Activated CD4-positive, alpha-beta T cell treated with anti-CD3 and anti-CD28 coated beads, Interleukin-2, amount 50 U/mL, for 16 hours (primary cell): ENCODE data around the gene TMA7.
A peak's percentile ranks its signal among the peaks of the same experiment; 100 is the strongest.
"Not testable (repeated sequence)": the region's sequence is repeated elsewhere in the genome, so short reads cannot be mapped to it uniquely, and the experiment has no call there.

Experiments
- DNase-seq: peaks from one replicate; pipeline ENCODE4 v3.0.0-alpha.2; 2020

The TMA7 gene

DNA sequence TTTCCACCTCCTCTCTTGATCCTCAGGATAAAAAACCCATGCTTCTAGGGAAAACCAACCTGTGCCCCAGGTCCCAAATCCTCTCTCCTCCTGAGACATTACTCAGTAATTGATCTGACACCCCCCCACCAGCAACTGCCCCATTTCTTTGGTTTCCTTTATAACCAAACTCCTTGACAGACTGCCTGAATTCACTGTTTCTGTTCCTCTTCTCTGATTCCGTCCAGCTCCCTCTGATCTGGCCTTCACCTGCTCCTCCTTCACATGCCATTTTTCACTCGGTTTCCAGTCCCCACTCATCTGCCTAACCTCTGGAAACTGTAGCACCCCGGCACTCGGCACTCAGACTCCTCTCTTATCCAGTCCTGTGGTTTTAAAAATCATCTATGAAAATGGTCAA is 2.2 kb upstream of the TMA7 start:
- no peak for DNase-seq

DNA sequence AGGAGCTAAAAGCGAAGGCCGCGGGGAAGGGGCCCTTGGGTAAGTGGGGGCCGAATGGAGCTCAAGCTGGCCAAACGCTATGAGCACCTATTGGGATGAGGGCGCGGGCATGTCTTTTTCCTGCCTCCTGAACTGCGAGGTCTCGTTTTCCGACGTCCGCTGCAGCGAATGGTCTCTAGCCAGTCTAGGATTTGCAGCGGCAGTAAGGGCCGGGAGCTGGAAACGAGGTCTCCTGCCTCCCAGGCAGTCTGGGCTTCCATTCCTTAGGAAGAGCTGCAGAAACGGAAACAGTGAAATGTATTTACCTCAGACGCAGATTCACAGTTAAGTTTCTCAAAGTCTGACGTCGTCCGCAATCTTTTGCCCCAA is 517 bp downstream of the TMA7 start:
- no peak for DNase-seq

DNA sequence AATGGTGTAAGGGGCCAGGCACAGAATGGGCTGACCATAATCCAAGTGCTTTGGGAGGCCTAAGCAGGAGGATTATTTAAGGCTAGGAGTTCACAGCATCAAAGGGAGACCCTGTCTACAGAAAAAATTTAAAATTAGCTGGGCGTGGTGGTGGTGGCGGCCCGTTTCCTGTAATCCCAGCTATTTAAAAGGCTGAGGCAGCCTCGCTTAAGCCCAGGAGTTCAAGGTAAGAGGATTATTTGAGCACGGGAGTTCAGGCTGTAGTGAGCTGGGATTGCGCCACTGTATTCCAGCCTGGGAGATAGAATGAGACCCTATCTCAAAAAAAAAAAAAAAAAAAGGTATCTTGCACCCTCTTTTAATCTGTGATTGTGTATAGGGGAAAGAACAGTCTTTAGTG is 1.9 kb downstream of the TMA7 start:
- no peak for DNase-seq

DNA sequence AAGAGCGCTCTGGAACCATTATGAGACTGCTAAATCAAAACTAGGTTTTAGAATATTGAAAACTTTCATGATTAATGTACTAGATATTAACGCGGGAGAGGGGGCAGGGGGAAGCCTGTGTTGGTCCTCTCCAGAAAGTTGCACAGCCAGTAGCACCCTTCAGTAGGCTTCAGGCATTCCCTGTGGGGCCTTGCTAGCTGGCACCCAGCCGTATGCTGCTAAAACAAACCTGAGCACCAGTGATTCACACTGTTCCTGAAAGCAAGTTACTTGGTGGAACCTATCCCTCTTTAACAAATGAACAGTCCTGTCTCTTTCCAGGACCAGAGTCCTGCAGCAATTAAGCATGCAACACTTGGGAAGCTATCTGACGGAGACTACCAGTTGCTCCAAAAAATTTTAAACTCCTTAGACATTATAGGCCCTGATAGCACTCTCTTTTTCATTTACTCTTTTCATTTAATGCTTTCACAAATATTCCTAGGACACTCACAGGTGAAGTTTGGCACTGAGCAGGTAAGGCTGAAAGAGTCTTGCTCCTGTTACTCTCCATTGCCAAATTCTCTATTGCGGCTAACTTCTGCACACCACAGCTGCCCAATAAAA is 5.3 kb downstream of the TMA7 start:
- DNase-seq = no peak

DNA sequence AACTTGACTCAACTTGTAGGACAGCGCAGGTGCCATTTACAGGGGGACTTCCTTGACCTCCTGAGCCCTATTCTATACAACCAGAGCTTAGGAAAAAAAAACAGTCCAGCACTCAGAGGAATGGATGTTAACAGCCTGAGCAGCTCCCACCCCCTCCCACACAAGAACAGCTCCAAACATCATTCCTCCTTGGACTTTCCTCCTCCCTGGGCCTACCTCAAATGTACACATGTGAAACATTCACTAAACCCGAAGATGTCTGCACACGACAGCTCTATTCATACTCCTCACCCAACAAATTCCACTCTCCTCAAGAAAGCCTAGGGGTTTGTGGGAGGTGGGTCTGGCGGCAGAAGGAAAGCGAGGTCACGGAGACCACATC is 6.0 kb downstream of the TMA7 start:
- DNase-seq = no peak

DNA sequence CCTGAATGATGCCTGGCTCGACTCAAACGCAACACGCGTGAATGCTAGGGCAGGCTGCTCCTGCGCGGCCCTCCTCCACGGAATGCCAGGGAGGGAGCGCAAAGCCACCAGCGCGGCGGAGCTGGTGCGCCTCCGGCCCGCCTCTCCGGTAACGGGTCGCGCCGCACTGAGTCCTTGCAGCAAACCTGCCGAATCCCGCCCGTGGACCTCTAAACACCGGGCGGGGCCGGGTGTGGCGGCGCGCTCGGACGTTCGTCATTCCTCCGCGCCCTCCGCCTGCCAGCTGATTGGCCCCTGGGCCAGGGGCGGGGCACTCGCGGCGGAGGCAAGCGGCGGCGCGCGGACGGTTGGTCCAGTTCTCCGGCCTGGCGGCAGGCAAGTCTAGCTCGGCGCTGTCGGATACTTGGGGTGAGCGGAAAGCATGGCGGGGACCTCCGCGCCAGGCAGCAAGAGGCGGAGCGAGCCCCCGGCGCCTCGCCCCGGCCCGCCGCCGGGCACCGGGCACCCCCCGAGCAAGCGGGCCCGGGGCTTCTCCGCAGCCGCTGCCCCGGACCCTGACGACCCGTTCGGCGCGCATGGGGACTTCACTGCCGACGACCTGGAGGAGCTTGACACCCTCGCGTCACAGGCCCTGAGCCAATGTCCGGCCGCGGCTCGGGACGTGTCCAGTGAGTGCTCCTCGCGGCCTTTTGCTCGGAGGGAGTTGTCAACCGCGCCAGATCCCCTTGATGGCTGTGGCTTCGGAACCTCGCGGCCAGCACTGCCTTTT is 6.6 kb downstream of the TMA7 start, which contains the start of gene ATRIP:
ATRIP (plus strand) TSS at position 313 of the 769 bp plus-strand sequence; CDS start at position 422, 109 bp downstream.
- DNase-seq = peak; percentile 89

DNA sequence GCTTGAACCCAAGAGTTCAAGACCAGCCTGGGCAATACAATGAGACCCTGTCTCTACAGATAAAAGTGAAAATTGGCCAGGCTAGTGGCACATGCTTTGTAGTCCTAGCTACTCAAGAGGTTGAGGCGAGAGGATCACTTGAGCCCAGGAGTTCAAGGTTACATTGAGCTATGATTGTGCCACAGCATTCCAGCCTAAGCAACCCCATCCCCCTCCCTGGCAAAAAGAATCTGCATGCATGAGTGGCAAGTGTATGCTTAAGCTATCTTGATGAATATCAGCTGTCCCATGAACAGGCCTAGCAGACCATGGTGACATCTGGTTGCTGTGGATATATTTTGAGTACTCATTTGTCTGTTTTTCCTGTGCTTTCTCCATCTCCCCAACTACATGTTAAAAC is 11.2 kb downstream of the TMA7 start:
- DNase-seq = no peak

DNA sequence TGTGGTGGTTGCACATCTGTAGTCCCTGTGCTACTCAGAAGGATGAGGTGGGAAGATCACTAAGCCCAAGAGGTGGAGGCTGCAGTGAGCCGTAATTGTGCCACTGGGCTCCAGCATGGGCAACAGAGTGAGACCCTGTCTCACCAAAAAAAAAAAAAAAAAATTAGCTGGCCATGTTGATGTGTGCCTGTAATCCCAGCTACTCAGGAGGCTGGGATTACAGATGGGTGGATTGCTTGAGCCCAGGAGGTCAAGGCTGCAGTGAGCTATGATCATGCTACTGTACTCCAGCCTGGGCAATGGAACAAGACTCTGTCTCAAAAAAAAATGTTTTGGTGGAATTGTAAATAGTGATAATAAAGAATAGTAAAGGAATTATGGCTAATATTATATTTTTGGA is 16.4 kb downstream of the TMA7 start:
- no peak for DNase-seq

DNA sequence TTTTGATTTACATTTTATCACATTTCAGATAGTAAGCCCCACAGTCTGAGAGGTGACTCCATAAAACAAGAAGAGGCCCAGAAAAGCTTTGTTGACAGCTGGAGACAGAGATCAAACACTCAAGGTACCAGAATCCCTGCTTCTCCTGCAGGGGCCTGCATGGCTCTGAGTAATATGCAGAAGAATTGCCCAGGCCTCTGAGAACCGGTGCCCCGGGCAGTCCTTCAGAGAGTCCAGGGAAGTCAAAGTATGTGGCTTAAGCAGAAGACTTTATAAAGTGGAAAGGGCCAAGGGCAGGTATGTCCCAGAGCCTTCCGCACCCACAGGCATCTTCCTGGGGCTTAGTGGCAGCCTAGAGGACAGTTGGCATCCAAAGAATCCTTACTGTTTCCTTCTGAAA is 19.3 kb downstream of the TMA7 start:
- DNase-seq = no peak

DNA sequence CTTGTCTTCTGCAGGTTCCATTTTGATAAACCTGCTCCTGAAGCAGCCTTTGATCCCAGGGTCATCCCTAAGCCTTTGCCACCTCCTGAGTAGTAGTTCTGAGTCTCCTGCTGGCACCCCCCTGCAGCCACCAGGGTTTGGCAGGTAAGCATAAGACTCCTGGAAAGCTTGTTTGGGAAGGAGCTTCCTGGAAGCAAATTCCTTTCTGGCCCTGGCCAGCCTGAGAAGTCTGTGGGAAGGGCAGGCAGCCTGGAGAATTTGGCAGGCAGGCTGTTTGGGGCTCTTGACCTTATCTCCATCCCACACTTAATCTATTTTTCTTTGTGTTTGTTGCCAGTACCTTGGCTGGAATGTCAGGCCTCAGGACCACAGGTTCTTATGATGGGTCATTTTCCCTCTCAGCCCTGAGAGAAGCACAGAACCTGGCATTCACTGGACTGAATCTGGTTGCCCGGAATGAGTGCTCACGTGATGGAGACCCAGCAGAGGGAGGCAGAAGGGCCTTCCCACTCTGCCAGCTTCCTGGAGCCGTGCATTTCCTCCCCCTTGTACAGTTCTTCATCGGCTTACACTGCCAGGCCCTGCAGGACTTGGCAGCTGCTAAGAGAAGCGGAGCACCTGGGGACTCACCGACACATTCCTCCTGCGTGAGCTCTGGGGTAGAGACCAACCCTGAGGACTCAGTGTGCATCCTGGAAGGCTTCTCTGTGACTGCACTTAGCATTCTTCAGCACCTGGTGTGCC is 19.9 kb downstream of the TMA7 start:
- no peak for DNase-seq

DNA sequence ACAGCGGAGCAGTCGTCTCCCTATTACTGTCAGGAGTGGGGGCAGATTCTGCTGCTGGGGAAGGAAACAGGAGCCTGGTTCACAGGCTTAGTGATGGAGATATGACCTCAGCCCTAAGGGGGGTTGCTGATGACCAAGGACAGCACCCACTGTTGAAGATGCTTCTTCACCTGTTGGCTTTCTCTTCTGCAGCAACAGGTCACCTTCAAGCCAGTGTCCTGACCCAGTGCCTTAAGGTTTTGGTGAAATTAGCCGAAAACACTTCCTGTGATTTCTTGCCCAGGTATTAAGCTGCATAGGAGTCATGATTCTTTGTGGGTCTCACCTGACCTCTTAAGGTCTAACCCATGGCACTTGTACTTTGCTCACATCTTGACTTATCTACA is 20.5 kb downstream of the TMA7 start:
- DNase-seq = no peak

DNA sequence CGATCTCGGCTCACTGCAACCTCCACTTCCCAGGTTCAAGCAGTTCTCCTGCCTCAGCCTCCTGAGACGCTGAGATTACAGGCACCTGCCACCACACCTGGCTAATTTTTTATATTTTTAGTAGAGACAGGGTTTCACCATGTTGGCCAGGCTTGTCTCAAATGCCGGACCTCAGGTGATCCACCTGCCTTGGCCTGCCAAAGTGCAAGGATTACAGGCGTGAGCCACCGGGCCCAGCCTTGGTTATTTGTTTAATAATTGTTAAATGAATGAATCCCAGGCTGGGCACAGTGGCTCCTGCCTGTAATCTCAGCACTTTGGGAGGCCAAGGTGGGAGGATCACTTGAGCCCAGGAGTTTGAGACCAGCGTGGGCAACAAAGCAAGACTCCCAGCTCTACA is 21.7 kb downstream of the TMA7 start:
- not testable (repeated sequence) for DNase-seq

DNA sequence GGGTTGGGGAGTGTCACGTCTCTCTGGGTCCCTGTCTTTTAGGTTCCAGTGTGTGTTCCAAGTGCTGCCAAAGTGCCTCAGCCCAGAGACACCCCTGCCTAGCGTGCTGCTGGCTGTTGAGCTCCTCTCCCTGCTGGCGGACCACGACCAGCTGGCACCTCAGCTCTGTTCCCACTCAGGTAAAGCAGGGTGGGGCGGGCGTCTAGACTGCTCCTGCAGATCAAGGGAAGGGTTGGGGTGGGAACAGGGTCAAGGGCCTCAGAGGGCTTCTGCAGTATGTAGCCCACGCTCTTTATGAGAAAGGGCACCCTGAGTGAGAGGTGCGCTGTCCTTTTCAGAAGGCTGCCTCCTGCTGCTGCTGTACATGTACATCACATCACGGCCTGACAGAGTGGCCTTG is 23.6 kb downstream of the TMA7 start:
- no peak for DNase-seq

DNA sequence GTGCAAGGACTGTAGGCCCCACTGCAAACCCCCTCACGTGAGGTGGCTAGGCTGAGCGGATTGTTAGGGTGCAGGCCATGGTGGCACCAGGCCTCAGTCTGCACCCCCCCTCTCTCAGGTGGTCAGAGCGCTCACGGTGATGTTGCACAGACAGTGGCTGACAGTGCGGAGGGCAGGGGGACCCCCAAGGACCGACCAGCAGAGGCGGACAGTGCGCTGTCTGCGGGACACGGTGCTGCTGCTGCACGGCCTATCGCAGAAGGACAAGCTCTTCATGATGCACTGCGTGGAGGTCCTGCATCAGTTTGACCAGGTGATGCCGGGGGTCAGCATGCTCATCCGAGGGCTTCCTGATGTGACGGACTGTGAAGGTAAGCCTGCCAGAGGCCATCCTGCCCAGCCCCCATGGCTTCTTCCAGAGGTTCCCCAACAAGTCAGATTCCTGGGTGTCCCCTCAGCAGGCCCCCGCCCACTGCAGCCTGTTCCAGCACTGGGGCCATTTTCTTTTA is 24.7 kb downstream of the TMA7 start:
- DNase-seq = no peak

DNA sequence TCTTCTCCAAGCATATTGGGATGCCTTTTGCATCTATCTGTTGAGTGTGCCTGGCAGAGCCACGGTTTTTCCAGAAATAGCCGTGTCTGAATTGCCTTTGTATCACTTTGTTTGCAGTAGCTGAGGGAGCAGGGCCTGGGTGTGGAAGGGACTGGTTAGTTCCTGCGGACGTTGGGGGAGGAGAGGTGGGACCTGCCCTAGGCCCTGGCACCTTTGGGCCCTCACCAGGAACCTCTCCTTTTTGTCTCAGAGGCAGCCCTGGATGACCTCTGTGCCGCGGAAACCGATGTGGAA is 25.1 kb downstream of the TMA7 start:
- no peak for DNase-seq

DNA sequence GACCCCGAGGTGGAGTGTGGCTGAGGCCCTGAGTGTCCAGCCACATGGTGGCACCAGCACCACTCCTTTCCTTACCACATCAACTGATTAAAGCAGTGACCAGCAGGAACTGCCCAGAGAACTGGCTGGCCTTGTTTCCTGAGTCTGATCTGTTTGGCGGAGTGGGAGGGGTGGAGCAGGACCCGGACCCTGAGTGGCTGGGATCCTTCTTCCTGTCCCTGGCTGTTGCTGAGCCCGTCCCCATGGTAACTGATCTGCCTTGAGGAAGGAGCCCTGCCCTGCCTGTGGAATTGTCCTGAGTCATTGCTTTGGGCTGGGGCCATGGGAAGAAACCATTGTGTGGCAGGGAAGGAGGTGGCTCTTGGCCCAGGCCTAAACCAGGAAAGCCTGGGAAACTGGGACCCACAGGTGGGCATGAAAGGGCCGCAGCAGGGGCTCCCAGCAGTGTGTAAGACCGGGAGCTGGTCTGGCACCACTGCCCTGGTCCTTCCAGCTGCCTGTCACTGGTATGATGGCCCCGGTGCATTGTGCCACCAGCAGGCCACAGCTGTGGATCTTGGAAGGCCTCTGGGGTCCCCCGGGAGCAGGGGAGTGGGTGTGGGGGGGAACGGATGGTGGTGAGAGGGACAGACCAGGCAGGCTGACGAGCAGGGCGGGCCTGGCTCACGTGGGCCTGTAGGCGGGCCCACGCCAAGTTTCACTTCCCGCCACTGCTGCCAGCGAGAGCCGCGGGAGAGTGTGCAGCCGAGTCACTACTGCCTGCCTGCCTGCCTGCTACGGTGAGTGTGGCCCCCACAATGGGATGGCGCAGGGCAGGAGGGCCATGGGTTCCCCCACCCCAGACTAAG is 25.7 kb downstream of the TMA7 start:
- peak; percentile 89 for DNase-seq

DNA sequence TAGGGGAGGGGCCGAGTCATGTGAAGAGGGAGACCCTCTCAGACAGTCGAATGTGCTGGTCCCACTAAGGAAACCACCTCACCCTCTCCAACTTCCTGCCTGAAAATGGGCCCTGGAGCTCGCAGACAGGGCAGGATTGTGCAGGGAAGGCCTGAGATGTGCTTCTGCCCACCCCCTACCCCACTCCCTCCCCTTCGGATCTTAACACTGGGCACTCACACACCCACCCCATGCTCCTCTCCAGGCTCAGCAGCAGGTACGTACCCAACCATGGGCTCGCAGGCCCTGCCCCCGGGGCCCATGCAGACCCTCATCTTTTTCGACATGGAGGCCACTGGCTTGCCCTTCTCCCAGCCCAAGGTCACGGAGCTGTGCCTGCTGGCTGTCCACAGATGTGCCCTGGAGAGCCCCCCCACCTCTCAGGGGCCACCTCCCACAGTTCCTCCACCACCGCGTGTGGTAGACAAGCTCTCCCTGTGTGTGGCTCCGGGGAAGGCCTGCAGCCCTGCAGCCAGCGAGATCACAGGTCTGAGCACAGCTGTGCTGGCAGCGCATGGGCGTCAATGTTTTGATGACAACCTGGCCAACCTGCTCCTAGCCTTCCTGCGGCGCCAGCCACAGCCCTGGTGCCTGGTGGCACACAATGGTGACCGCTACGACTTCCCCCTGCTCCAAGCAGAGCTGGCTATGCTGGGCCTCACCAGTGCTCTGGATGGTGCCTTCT is 26.5 kb downstream of the TMA7 start:
- DNase-seq = peak; percentile 41

DNA sequence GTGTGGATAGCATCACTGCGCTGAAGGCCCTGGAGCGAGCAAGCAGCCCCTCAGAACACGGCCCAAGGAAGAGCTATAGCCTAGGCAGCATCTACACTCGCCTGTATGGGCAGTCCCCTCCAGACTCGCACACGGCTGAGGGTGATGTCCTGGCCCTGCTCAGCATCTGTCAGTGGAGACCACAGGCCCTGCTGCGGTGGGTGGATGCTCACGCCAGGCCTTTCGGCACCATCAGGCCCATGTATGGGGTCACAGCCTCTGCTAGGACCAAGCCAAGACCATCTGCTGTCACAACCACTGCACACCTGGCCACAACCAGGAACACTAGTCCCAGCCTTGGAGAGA is 27.0 kb downstream of the TMA7 start:
- no peak for DNase-seq

DNA sequence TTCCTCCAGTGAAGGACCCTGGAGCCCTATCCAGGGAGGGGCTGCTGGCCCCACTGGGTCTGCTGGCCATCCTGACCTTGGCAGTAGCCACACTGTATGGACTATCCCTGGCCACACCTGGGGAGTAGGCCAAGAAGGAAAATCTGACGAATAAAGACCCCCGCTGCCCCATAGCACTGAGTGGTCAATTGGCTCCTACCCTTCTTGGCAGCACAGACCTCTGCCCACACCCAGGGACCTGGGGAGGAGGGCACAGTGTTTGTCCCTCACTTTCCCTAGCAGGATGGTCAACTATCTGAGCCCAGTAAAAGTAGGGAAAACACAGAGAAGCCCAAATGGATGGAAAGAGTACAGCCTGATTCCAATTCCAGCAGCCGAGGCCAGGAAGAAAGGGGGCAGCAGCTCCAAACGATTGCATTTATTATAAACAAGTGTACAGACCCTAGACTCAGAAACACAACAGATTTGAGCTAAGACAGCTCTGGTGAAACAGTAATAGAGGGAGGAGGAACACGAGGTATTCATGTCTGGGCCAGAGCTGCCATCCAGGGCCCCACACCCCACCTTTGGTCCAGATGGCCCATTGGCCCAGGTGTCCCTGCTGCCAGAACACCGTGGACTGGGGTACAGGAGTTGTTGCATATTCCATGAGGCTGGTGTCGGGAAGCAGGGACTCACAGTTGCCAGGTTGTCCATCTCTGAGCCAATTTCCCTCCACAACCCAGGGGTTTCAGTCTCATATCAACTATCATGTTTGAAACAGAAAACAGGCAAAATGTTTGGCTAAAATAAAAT is 27.6 kb downstream of the TMA7 start:
- no peak for DNase-seq

DNA sequence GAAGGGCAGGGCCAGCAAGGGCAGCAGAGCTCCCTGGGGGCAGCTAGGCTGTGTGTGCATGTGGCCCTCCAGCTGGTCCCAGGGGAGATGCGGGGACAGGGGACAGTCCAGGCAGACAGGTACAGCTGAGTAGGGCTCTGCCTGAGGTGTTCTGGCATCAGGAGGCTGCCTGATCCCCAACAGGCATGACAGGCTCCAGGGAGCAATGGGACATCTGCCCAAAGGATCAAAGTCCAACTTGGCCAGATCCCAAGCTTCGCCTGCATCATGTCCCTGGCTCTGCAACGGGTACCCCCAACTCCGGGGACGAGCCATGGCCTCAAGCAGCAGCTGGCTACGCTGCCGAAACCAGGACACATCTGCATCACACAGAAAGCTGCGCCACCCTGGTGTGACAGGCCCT is 28.3 kb downstream of the TMA7 start:
- no peak for DNase-seq

DNA sequence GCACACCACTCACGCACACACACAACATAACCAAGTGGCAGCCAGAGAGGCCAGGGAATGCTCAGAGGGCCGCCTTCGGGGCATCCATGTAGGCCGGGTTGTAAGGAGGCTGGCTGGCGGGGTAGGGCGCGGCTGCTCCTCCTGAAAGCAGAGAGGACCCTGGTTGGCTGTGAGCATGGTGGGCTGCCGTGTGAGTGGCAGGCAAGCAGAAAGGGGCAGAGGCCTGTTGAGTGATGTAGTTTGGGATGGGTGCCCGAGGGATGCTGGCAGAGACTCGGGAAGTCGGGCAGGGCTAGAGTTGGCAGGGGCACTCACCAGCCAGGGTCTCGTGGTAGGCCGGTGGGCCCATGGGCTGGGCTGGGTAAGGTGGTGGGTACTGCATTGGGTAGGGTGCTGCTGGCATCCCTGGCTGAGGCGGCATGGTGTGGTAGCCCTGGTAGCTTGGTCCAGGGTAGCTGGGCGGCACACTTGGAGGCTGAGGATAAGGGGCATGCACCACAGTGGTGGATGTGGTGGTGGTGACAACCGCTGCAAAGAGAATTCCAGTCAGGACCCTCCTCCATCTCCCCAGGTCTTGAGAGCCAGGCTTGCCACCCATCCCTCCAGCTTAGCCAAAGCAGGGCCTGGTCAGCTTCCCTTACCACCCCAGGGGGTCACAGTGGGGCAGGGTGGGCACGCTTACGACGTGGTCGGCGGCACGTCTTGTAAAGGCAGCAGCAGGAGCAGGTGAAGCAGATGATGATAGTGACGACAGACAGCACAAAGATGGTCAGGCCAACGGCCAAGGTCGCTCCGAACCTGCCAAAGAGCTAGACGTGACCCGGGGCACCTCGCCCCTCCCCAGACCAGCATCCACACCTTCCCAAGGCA is 29.2 kb downstream of the TMA7 start:
- DNase-seq = no peak
